Measurements from ENCODE around the gene HIF1A.

GRCh38 chr14:61690982-61691381 lies 4.3 kb upstream of the HIF1A start:
- TF ChIP-seq CTCF (IDR thresholded peaks at IDR 0.05) (no peak), POLR2A (IDR thresholded peaks at IDR 0.05) (no peak)

Data from lower leg skin (tissue), 3 donors.